K562 (cell line): ENCODE measurements around the gene REC8. TPM values are rescaled to one million over a fixed set of nuclear protein-coding genes. Genes with fewer than 3 reads are reported as not detected.

ENCODE experiments used
- ARID4B ChIP-seq: sonication (generic); formaldehyde crosslinking; IDR thresholded peaks from 2 replicates; pipeline ENCODE4 v1.8.0; 2022; ENCODE audit warnings: mild to moderate bottlenecking, missing genetic modification reagents
- ATF7 ChIP-seq: fragments of 450-650 bp; IDR thresholded peaks from 2 replicates; pipeline ENCODE4 v1.7.1; 2014; ENCODE audit warnings: mild to moderate bottlenecking, moderate library complexity
- EP400 ChIP-seq: fragments of 450-650 bp; IDR thresholded peaks from 2 replicates; pipeline ENCODE4 v1.6.1; 2017; ENCODE audit warnings: antibody characterized with exemption, mild to moderate bottlenecking, moderate library complexity
- HES1 ChIP-seq: fragments of 450-650 bp; IDR thresholded peaks from 2 replicates; pipeline ENCODE4 v1.6.1; 2016; ENCODE audit warnings: low read depth, mild to moderate bottlenecking, moderate library complexity
- KAT8 ChIP-seq: fragments of 450-650 bp; IDR thresholded peaks from 2 replicates; pipeline ENCODE4 v1.6.1; 2016; ENCODE audit warnings: low read depth, mild to moderate bottlenecking
- NELFE ChIP-seq: IDR thresholded peaks from 2 replicates; pipeline ENCODE4 v1.6.1; 2011; ENCODE audit warnings: mild to moderate bottlenecking; ENCODE audit not compliant: insufficient read depth, insufficient read length
- POLR2G ChIP-seq: fragments of 200-400 bp; formaldehyde crosslinking; IDR thresholded peaks from 2 replicates; pipeline ENCODE4 v1.6.1; 2017; ENCODE audit warnings: low read depth, mild to moderate bottlenecking, antibody characterized with exemption, low read length, moderate library complexity
- RBM17 ChIP-seq: fragments of 200-400 bp; formaldehyde crosslinking; IDR thresholded peaks from 2 replicates; pipeline ENCODE4 v1.6.1; 2017; ENCODE audit warnings: low read depth, mild to moderate bottlenecking, low read length, borderline replicate concordance
- RERE ChIP-seq: sonication (generic); formaldehyde crosslinking; IDR thresholded peaks from 2 replicates; pipeline ENCODE4 v1.8.0; 2023; ENCODE audit warnings: missing genetic modification reagents, mild to moderate bottlenecking, borderline replicate concordance
- SFPQ ChIP-seq: fragments of 200-400 bp; formaldehyde crosslinking; IDR thresholded peaks from 2 replicates; pipeline ENCODE4 v1.6.1; 2017; ENCODE audit warnings: mild to moderate bottlenecking, low read depth, low read length, moderate library complexity
- TAL1 ChIP-seq: fragments of 450-650 bp; IDR thresholded peaks from 2 replicates; pipeline ENCODE4 v1.6.1; 2016; ENCODE audit warnings: mild to moderate bottlenecking
- YY1 ChIP-seq, 3 experiments: IDR thresholded peaks; 2 replicates each; pipeline ENCODE4 v1.6.1; 2011; ENCODE audit warnings: low read length in 2 of 3, mild to moderate bottlenecking in 2 of 3, moderate library complexity in 2 of 3, borderline replicate concordance in 1 of 3, control low read depth in 1 of 3, low read depth in 1 of 3; ENCODE audit not compliant: insufficient read depth in 3 of 3, insufficient replicate concordance in 2 of 3, control insufficient read depth in 1 of 3, insufficient read length in 1 of 3; ENCODE audit errors: extremely low read depth in 1 of 3
- ZNF764 ChIP-seq: fragments of 250-450 bp; sonication (Bioruptor Pico); IDR thresholded peaks from 2 replicates; pipeline ENCODE4 v1.4.0; 2020; ENCODE audit warnings: low read depth, mild to moderate bottlenecking, moderate library complexity
- polyA plus RNA-seq, 8 experiments: library from polyadenylated mRNA; depleted of rRNA in 4 of 8; stranded (reverse) in 5 of 8; unstranded in 3 of 8; fragments of >200 nt; fragmentation: Nextera tagmentation in 2 of 8; fragmentation: Illumina TruSeq in 1 of 8; extraction: Ambion mirVana in 2 of 8; extraction: Trizol in 1 of 8; gene quantifications; 2 replicates each; pipeline versions ENCODE4 v1.2.1 to v1.2.3, GENCODE V29; 2011 to 2014; ENCODE audit warnings: inconsistent platforms in 1 of 8, missing spikeins in 1 of 8
- total RNA-seq, 7 experiments: library from RNA; depleted of rRNA in 6 of 7; stranded (reverse); fragments of >200 nt in 6 of 7; fragmentation: Illumina TruSeq in 2 of 7; extraction: Trizol in 2 of 7; gene quantifications; 2 replicates each; pipeline versions ENCODE4 v1.2.1 to v1.2.3, GENCODE V29; 2011 to 2021; ENCODE audit warnings: low replicate concordance in 1 of 7

Gene REC8
- total and polyA plus RNA-seq, 9 of the 15 experiments (the other 6 are each of a cell fraction or from before 2014, with no cell fraction given) = 0.11 to 2.5 (median 0.85) TPM

- TF ChIP-seq KAT8 = no peak
- TF ChIP-seq ATF7 = 0 out of 2 replicates have a peak, but pooled peaks have one; percentile 9
- peak; percentile 74 for TF ChIP-seq POLR2G
- TF ChIP-seq RERE (CRISPR knock-in tag) = no peak
- peak; percentile 31 for TF ChIP-seq ARID4B (CRISPR knock-in tag)
- no peak for TF ChIP-seq TAL1
- TF ChIP-seq SFPQ = no peak
- no peak for TF ChIP-seq ZNF764 (CRISPR knock-in tag)
- peak in 1 of 3 experiments; percentile 46 for TF ChIP-seq YY1 (IDR thresholded peaks at IDR 0.05; ENCODE audit: borderline replicate concordance in 1 of 3, control insufficient read depth in 1 of 3, extremely low read depth in 1 of 3, insufficient read depth in 3 of 3, insufficient read length in 1 of 3, insufficient replicate concordance in 2 of 3, low read depth in 1 of 3, low read length in 2 of 3)
- peak; percentile 35; the same call in 1 of the 2 replicates for TF ChIP-seq EP400
- 0 out of 2 replicates have a peak, but pooled peaks have one; percentile 10 for TF ChIP-seq HES1
- no peak for TF ChIP-seq RBM17
- no peak for TF ChIP-seq NELFE
Observed at GRCh38 chr14:24146453-24146977, 25.4 kb upstream of the REC8 start, which contains the start of gene PSME2 (continued).
